Measurements from ENCODE around the gene OLFM2. TPM values are rescaled to one million over a fixed set of nuclear protein-coding genes. Genes with fewer than 3 reads are reported as not detected.

The OLFM2 gene
- total and polyA plus RNA-seq, 2 of the 4 experiments (the other 2 are of a cell fraction) = 2.7 to 5.1 TPM

DNA sequence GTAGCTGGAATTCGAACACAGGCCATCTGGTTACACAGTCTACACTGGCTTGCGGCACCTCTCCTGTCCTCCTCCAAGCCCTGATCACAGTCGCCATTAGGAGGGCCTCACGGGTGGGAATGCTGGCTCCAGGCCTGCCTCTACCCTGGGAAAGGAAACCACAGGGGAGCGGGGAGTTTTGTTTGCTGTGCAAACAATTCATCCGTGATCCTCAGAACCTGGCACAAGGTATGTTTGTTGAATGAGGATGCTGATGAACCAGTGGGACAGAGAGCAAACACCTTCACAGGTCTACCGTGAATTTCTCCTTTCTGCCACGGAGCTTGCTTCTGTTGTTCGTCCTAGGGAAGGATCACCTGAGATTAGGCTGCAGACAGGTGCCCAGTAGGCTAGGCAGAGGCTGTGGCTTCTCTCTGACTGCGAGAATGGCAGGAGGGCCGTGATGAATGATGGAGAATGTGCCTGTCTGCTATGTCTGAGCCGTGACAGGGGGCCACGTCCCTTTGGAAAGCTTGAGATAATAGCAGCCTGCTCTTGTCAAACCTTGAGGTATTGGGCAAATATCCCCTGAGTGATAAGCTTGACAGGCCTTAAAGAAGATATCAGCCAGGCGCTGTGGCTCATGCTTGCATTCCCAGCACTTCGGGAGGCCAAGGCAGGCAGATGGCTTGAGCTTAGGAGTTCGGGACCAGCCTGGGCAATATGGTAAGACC, 64.5 kb downstream of the OLFM2 start:
- Histone ChIP-seq H2BK120ac (ENCODE audit: low read depth, low read length) (no peak overlapping the region), H3K23ac (ENCODE audit: low read depth, low read length) (no peak overlapping the region), H3K27me3 (ENCODE audit: control insufficient read depth, insufficient read depth, low read length) (no peaks in the 10 kb centered on the region; the same call in 1 of the 2 replicates), H3K79me1 (ENCODE audit: low read depth in 1 of 2, low read length in 2 of 2) (no peaks in the 10 kb centered on the region), H3K14ac (replicated peaks; ENCODE audit: low read depth, low read length) (no peak overlapping the region), H2AK9ac (replicated peaks; ENCODE audit: low read depth, low read length, poor library complexity) (no peak overlapping the region), H3K4me3 (ENCODE audit: insufficient read depth, low read depth, low read length) (no peak overlapping the region), H2BK15ac (ENCODE audit: low read depth, low read length) (no peak overlapping the region), H3K36me3 (ENCODE audit: control insufficient read depth, insufficient read depth, low read length) (no peaks in the 10 kb centered on the region), H2BK5ac (ENCODE audit: low read depth, low read length, poor library complexity, severe bottlenecking) (no peak overlapping the region), H3K27ac (ENCODE audit: insufficient read depth, low read length) (no peak overlapping the region), H3K9me1 (ENCODE audit: insufficient read depth, low read length) (no peaks in the 10 kb centered on the region), H4K20me1 (ENCODE audit: insufficient read depth, low read length) (no peaks in the 10 kb centered on the region), H3K9me3 (ENCODE audit: control insufficient read depth, insufficient read depth, low read length) (no peaks in the 10 kb centered on the region), H3K9ac (ENCODE audit: low read depth, low read length) (no peak overlapping the region), H3K18ac (ENCODE audit: low read depth, low read length) (no peak overlapping the region), H2AK5ac (ENCODE audit: low read depth, low read length) (no peak overlapping the region), H4K5ac (ENCODE audit: low read depth, low read length) (no peak overlapping the region), H3K56ac (ENCODE audit: extremely low read depth, insufficient read depth, low read length) (no peak overlapping the region), H2AFZ (replicated peaks; ENCODE audit: low read length, poor library complexity) (peak overlapping the region; percentile 8), H3K4ac (ENCODE audit: low read depth, low read length) (no peak overlapping the region), H4K91ac (ENCODE audit: insufficient read depth, low read depth, low read length) (no peak overlapping the region), H4K8ac (ENCODE audit: low read depth in 2 of 2, low read length in 2 of 2) (no peak overlapping the region), H3K4me1 (ENCODE audit: control insufficient read depth, insufficient read depth, low read length) (no peaks in the 10 kb centered on the region), H3K4me2 (ENCODE audit: low read depth, low read length) (no peak overlapping the region), H2BK20ac (ENCODE audit: low read depth, low read length) (no peak overlapping the region)
- ChIA-PET POLR2A (ENCODE audit: unreplicated experiment) (interaction anchor here (0.6 kb wide), 1 partner anchor 228 kb away, joined by 5 read pairs; no protein-coding TSS in a partner anchor), CTCF (no interaction called here)
- dilution Hi-C loops (cut with HindIII; ENCODE audit: low sequenced_read_pairs, unreplicated experiment) = no loop called here
- TF ChIP-seq RAD21 (IDR thresholded peaks at IDR 0.05; ENCODE audit: low read length) = no peak
- no peak for TF ChIP-seq CEBPB (IDR thresholded peaks at IDR 0.05; ENCODE audit: low read depth, low read length)
- no peak for TF ChIP-seq RCOR1 (IDR thresholded peaks at IDR 0.05; ENCODE audit: insufficient replicate concordance, low read length)
- TF ChIP-seq MAZ (IDR thresholded peaks at IDR 0.05; ENCODE audit: borderline replicate concordance, low read depth, low read length) = no peak
- TF ChIP-seq USF2 (IDR thresholded peaks at IDR 0.05; ENCODE audit: low read depth, low read length) = no peak
- no peak for TF ChIP-seq RFX5 (IDR thresholded peaks at IDR 0.05; ENCODE audit: low read depth, low read length)
- no peak for TF ChIP-seq POLR2A (IDR thresholded peaks at IDR 0.05; ENCODE audit: low read depth, low read length)
- no peak for TF ChIP-seq BHLHE40 (IDR thresholded peaks at IDR 0.05; ENCODE audit: low read depth, low read length)
- no peak for TF ChIP-seq MAFK (IDR thresholded peaks at IDR 0.05; ENCODE audit: low read depth, low read length)
- intact Hi-C loops (cut with micrococcal nuclease) = no loop called here
- in situ Hi-C loops (cut with MboI; ENCODE audit: low sequenced_read_pairs) = loop anchor here (5.0 kb wide), 1 partner anchor 41 kb away; no protein-coding TSS in a partner anchor
- ATAC-seq (ENCODE audit: low read depth) = no peak
- no TSS peak for BruUV-seq (replicated peaks)
- DNase-seq = no peak
- WGBS, 2 experiments (ENCODE audit: extremely low coverage in 2 of 2, insufficient read length in 1 of 2) = 71% methylated on average over 5 of the region's 16 CpGs; no CpG with 5 or more reads in 1 of the 2 experiments
